ENCODE measurements around the gene TUBGCP2. TPM values are rescaled to one million over a fixed set of nuclear protein-coding genes. Genes with fewer than 3 reads are reported as not detected.

The TUBGCP2 gene
- total RNA-seq, 1 donor from 2014 or later = 58.6 TPM

DNA sequence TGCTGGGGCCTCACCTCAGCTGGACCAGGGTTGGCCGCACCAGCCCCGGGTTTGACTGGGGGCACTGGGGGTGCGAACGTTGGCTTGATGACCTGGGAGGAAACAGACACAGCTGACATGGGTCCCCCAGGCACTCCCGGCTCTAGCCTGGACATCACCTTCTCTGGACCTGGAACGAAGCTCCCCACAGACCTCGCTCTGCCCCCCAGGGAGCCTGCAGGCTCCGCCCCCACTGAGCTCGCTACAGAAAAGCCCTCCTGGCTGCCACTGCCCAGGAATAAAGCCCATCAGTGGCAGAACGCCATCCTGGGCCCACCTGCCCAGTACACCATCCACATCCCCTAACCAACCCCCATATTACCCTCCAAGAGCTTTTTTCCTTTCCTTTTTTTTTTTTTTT is 45.0 kb downstream of the TUBGCP2 start:
- peaks cover 5% of the 10 kb centered on the region for H3K4me1 Mint-ChIP-seq (ENCODE audit: unreplicated experiment)
- H3K36me3 Mint-ChIP-seq = no peaks in the 10 kb centered on the region
- peaks cover 3% of the 10 kb centered on the region for H3K27me3 Mint-ChIP-seq
- H3K27ac Mint-ChIP-seq = no peak overlapping the region
- TF ChIP-seq, protein P1, sequence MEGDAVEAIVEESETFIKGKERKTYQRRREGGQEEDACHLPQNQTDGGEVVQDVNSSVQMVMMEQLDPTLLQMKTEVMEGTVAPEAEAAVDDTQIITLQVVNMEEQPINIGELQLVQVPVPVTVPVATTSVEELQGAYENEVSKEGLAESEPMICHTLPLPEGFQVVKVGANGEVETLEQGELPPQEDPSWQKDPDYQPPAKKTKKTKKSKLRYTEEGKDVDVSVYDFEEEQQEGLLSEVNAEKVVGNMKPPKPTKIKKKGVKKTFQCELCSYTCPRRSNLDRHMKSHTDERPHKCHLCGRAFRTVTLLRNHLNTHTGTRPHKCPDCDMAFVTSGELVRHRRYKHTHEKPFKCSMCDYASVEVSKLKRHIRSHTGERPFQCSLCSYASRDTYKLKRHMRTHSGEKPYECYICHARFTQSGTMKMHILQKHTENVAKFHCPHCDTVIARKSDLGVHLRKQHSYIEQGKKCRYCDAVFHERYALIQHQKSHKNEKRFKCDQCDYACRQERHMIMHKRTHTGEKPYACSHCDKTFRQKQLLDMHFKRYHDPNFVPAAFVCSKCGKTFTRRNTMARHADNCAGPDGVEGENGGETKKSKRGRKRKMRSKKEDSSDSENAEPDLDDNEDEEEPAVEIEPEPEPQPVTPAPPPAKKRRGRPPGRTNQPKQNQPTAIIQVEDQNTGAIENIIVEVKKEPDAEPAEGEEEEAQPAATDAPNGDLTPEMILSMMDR (conservative IDR thresholded peaks at IDR 0.05) = no peak
- no peak overlapping the region for H3K4me3 Mint-ChIP-seq
- H3K9me3 Mint-ChIP-seq = no peaks in the 10 kb centered on the region
- no peak for DNase-seq (ENCODE audit: extremely low spot score, unreplicated experiment)

GRCh38 chr10:133262696-133263095 is 46.0 kb downstream of the TUBGCP2 start:
- Mint-ChIP-seq H3K27me3 (peaks cover 3% of the 10 kb centered on the region), H3K9me3 (no peaks in the 10 kb centered on the region), H3K27ac (peak overlapping the region; percentile 43), H3K4me1 (ENCODE audit: unreplicated experiment) (peaks cover 5% of the 10 kb centered on the region), H3K4me3 (peak overlapping the region; percentile 86), H3K36me3 (no peaks in the 10 kb centered on the region)
- TF ChIP-seq, protein P1 (conservative IDR thresholded peaks at IDR 0.05) = no peak
- no peak for DNase-seq (ENCODE audit: extremely low spot score, unreplicated experiment)

DNA sequence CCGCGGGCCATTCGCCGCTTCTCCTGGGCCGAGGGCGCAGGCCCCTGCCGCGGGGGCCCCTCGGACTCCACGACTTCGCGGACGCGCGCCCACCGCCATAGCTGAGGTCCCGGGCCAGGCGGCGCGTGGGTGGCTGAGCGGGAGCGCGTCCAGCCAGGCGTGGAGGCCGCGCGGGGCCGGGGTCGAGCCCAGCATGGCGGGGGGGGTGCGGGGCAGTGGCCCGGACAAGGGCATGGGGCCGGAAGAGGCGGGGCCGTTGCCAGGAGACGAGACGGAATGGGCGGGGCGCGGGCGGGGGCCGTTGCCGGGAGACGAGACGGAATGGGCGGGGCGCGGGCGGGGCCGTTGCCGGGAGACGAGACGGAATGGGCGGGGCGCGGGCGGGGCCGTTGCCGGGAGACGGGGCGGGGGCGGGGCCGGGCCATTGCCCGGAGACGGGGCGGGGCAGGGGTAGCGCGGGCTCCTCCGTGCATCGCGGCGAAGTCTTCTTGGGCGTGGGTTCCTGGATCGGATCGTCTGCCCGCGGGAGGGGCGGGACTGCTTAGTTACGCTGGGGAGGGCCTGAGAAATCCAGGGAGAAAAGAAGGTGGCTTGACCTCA is 46.8 kb downstream of the TUBGCP2 start:
- Mint-ChIP-seq H3K9me3 (no peaks in the 10 kb centered on the region), H3K4me3 (peak overlapping the region; percentile 86), H3K4me1 (ENCODE audit: unreplicated experiment) (peaks cover 5% of the 10 kb centered on the region), H3K36me3 (no peaks in the 10 kb centered on the region), H3K27me3 (peaks cover 3% of the 10 kb centered on the region), H3K27ac (peak overlapping the region; percentile 43)
- peak; percentile 84 for DNase-seq (ENCODE audit: extremely low spot score, unreplicated experiment)
- TF ChIP-seq, protein P1 (conservative IDR thresholded peaks at IDR 0.05) = no peak

- peaks cover 3% of the 10 kb centered on the region for H3K27me3 Mint-ChIP-seq
- no peak for DNase-seq (ENCODE audit: extremely low spot score, unreplicated experiment)
- no peaks in the 10 kb centered on the region for H3K36me3 Mint-ChIP-seq
- peaks cover 5% of the 10 kb centered on the region for H3K4me1 Mint-ChIP-seq (ENCODE audit: unreplicated experiment)
- H3K9me3 Mint-ChIP-seq = no peaks in the 10 kb centered on the region
- TF ChIP-seq, protein P1 (conservative IDR thresholded peaks at IDR 0.05) = no peak
- peak overlapping the region; percentile 71 for H3K4me3 Mint-ChIP-seq
- H3K27ac Mint-ChIP-seq = no peak overlapping the region
Measured at GRCh38 chr10:133260895-133261725, 47.6 kb downstream of the TUBGCP2 start.

DNA sequence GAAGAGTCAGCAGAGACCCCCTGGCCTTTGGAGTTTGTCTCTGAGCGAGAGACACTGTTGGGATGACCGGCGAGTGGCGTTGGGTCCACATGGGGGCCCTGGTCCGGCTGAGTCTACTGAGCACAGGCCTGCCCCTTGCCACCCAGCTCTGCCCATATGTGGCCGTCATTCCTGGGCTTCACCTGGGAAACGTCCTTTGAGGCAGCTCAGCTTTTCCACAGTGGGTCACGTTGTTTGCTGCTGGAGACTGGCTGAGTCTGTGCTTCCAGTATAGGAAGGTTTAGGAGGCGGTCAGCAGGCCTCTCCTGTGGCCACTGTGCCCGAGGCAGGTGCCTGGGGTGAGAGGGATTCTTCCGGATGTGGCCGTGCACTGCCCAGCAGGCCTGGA is 49.1 kb downstream of the TUBGCP2 start:
- TF ChIP-seq, protein P1 (conservative IDR thresholded peaks at IDR 0.05) = no peak
- Mint-ChIP-seq H3K36me3 (no peaks in the 10 kb centered on the region), H3K27ac (no peak overlapping the region), H3K9me3 (no peaks in the 10 kb centered on the region), H3K4me3 (peak overlapping the region; percentile 76), H3K27me3 (peaks cover 4% of the 10 kb centered on the region), H3K4me1 (ENCODE audit: unreplicated experiment) (peaks cover 5% of the 10 kb centered on the region)
- no peak for DNase-seq (ENCODE audit: extremely low spot score, unreplicated experiment)
